K562 (cell line): ENCODE results near the gene MEGF11. TPM values are rescaled to one million over a fixed set of nuclear protein-coding genes. Genes with fewer than 3 reads are reported as not detected.

Experiments used
- CREB1 ChIP-seq, 2 experiments: sonication (generic) in 1 of 2; formaldehyde crosslinking in 1 of 2; IDR thresholded peaks; 2 replicates each; pipeline versions ENCODE4 v1.6.1 to v1.8.0; 2012 to 2022; ENCODE audit warnings: inconsistent platforms in 1 of 2, mild to moderate bottlenecking in 1 of 2, missing genetic modification reagents in 1 of 2, moderate library complexity in 1 of 2
- E2F3 ChIP-seq: fragments of 250-450 bp; sonication (Bioruptor Pico); IDR thresholded peaks from 2 replicates; pipeline ENCODE4 v1.4.0; 2020; ENCODE audit warnings: mild to moderate bottlenecking
- E2F4 ChIP-seq: sonication (generic); formaldehyde crosslinking; IDR thresholded peaks from 2 replicates; pipeline ENCODE4 v1.8.0; 2022; ENCODE audit warnings: mild to moderate bottlenecking, low read depth, missing genetic modification reagents
- GABPB1 ChIP-seq: sonication (generic); formaldehyde crosslinking; IDR thresholded peaks from 2 replicates; pipeline ENCODE4 v1.8.0; 2022; ENCODE audit warnings: mild to moderate bottlenecking, missing genetic modification reagents
- GTF2E2 ChIP-seq: fragments of 200-800 bp; sonication (Bioruptor generic); IDR thresholded peaks from 2 replicates; pipeline ENCODE4 v1.6.1; 2016; ENCODE audit warnings: missing genetic modification characterization, missing compliant biosample characterization
- JUN ChIP-seq, 2 experiments: sonication (generic) in 1 of 2; formaldehyde crosslinking in 1 of 2; IDR thresholded peaks; 2 replicates each; pipeline versions ENCODE4 v1.6.1 to v1.8.0; 2012 to 2022; ENCODE audit warnings: borderline replicate concordance in 2 of 2, mild to moderate bottlenecking in 2 of 2, improper control_type of control experiment in 1 of 2, low read depth in 1 of 2, low read length in 1 of 2, missing genetic modification reagents in 1 of 2
- KLF6 ChIP-seq: fragments of 250-450 bp; sonication (Bioruptor Pico); IDR thresholded peaks from 2 replicates; pipeline ENCODE4 v1.4.0; 2020; ENCODE audit warnings: mild to moderate bottlenecking, moderate library complexity, borderline replicate concordance
- MTA1 ChIP-seq: fragments of 450-650 bp; IDR thresholded peaks from 2 replicates; pipeline ENCODE4 v1.6.1; 2017; ENCODE audit warnings: borderline replicate concordance
- MYC ChIP-seq, 2 experiments: fragments of 250-450 bp in 1 of 2; sonication (Bioruptor Pico) in 1 of 2; IDR thresholded peaks; 2 replicates each; pipeline versions ENCODE4 v1.5.1 to v1.6.1; 2012 to 2021; ENCODE audit warnings: low read depth in 2 of 2, borderline replicate concordance in 1 of 2, improper control_type of control experiment in 1 of 2, low read length in 1 of 2, mild to moderate bottlenecking in 1 of 2, moderate library complexity in 1 of 2
- PHF21A ChIP-seq: fragments of 450-650 bp; IDR thresholded peaks from 2 replicates; pipeline ENCODE4 v1.6.1; 2017; ENCODE audit warnings: low read depth, borderline replicate concordance
- RCOR1 ChIP-seq, 2 experiments: IDR thresholded peaks; 2 replicates each; pipeline ENCODE4 v1.6.1; 2012; ENCODE audit warnings: low read depth in 2 of 2, low read length in 2 of 2, borderline replicate concordance in 1 of 2, improper control_type of control experiment in 1 of 2
- ZNF318 ChIP-seq, 2 experiments: fragments of 450-650 bp; IDR thresholded peaks; 2 replicates each; pipeline ENCODE4 v1.6.1; 2016; ENCODE audit warnings: mild to moderate bottlenecking in 2 of 2, borderline replicate concordance in 1 of 2, low read depth in 1 of 2, moderate library complexity in 1 of 2
- ZNF740 ChIP-seq, 3 experiments: fragments of 200-800 bp in 1 of 3; sonication (Bioruptor generic) in 1 of 3; sonication (generic) in 1 of 3; formaldehyde crosslinking in 1 of 3; IDR thresholded peaks; 2 replicates each; pipeline versions ENCODE4 v1.6.1 to v1.8.0; 2016 to 2022; ENCODE audit warnings: mild to moderate bottlenecking in 2 of 3, missing compliant biosample characterization in 2 of 3, missing genetic modification characterization in 2 of 3, missing genetic modification reagents in 1 of 3
- polyA plus RNA-seq, 8 experiments: library from polyadenylated mRNA; depleted of rRNA in 4 of 8; stranded (reverse) in 5 of 8; unstranded in 3 of 8; fragments of >200 nt; fragmentation: Nextera tagmentation in 2 of 8; fragmentation: Illumina TruSeq in 1 of 8; extraction: Ambion mirVana in 2 of 8; extraction: Trizol in 1 of 8; gene quantifications; 2 replicates each; pipeline versions ENCODE4 v1.2.1 to v1.2.3, GENCODE V29; 2011 to 2014; ENCODE audit warnings: inconsistent platforms in 1 of 8, missing spikeins in 1 of 8
- total RNA-seq, 7 experiments: library from RNA; depleted of rRNA in 6 of 7; stranded (reverse); fragments of >200 nt in 6 of 7; fragmentation: Illumina TruSeq in 2 of 7; extraction: Trizol in 2 of 7; gene quantifications; 2 replicates each; pipeline versions ENCODE4 v1.2.1 to v1.2.3, GENCODE V29; 2011 to 2021; ENCODE audit warnings: low replicate concordance in 1 of 7

The MEGF11 gene
- total and polyA plus RNA-seq, 9 of the 15 experiments (the other 6 are each of a cell fraction or from before 2014, with no cell fraction given), result 0.06 to 0.23 (median 0.20) TPM; not detected in 6

GRCh38 chr15:66233487-66234415 is 19.8 kb downstream of the MEGF11 start (continued):
- TF ChIP-seq CREB1 (IDR thresholded peaks at IDR 0.05), result no peak
- TF ChIP-seq CREB1 (CRISPR knock-in tag; IDR thresholded peaks at IDR 0.05), result no peak
- no peak for TF ChIP-seq KLF6 (CRISPR knock-in tag)
- peak; percentile 58 for TF ChIP-seq MYC (IDR thresholded peaks at IDR 0.05; ENCODE audit: low read depth, low read length)
- TF ChIP-seq MYC (CRISPR knock-in tag; IDR thresholded peaks at IDR 0.05; ENCODE audit: borderline replicate concordance, low read depth), result no peak
- TF ChIP-seq GABPB1 (CRISPR knock-in tag), result no peak
- no peak for TF ChIP-seq ZNF318 (IDR thresholded peaks at IDR 0.05; ENCODE audit: borderline replicate concordance in 1 of 2, low read depth in 1 of 2)
- no peak for TF ChIP-seq E2F3
- TF ChIP-seq PHF21A, result no peak
- no peak for TF ChIP-seq ZNF740 (CRISPR knock-in tag; IDR thresholded peaks at IDR 0.05)
- no peak for TF ChIP-seq ZNF740 (tag; IDR thresholded peaks at IDR 0.05)
- TF ChIP-seq RCOR1 (IDR thresholded peaks at IDR 0.05; ENCODE audit: borderline replicate concordance in 1 of 2, low read depth in 2 of 2, low read length in 2 of 2), result peak in 1 of 2 experiments; percentile 25; a peak in 1 of 4 replicates
- no peak for TF ChIP-seq GTF2E2
- no peak for TF ChIP-seq JUN (IDR thresholded peaks at IDR 0.05; ENCODE audit: borderline replicate concordance, low read depth, low read length)
- no peak for TF ChIP-seq JUN (CRISPR knock-in tag; IDR thresholded peaks at IDR 0.05; ENCODE audit: borderline replicate concordance)
- TF ChIP-seq E2F4, result no peak
- no peak for TF ChIP-seq MTA1
